HepG2 (cell line): ENCODE results near the gene ATG16L2. TPM values are rescaled to one million over a fixed set of nuclear protein-coding genes. Genes with fewer than 3 reads are reported as not detected.

Experiments
- ATAC-seq: fragments of 200-7000 bp; cut with Tn5 transposase; 3 replicates; pipeline ENCODE4 v1.9.1; 2020; ENCODE audit warnings: mild to moderate bottlenecking, moderate library complexity
- BruUV-seq: library from RNA; stranded (reverse); fragments of 400-500 nt; replicated peaks from 2 replicates; lab custom pipeline; 2021; lab: Mats Ljungman, UMichigan
- CTCF ChIA-PET: fragments of 300-600 bp; formaldehyde crosslinking; extraction: SDS; loops from one replicate; lab custom pipeline; 2021; ENCODE audit warnings: low total read pairs, inconsistent platforms, low intra/inter-chr PET ratio; lab: Yijun Ruan, JAX
- POLR2A ChIA-PET: fragments of 350-600 bp; sonication (Branson Sonifier 250); formaldehyde crosslinking; loops from one replicate; lab custom pipeline; 2020; ENCODE audit warnings: antibody characterized with exemption, inconsistent platforms; lab: Yijun Ruan, JAX
- DNase-seq: peaks from one replicate; pipeline ENCODE4 v3.0.0-alpha.2; 2015; ENCODE audit warnings: low spot score
- FAIRE-seq: peaks from 3 replicates; lab custom pipeline; 2011; peaks lifted over from hg19 to GRCh38; lab: Jason Lieb, UNC
- H2AFZ ChIP-seq: one replicate; pipeline ENCODE4 v1.6.1; 2011; ENCODE audit warnings: low read length, inconsistent platforms
- H3K27ac ChIP-seq: fragments of 300-600 bp; 3 replicates; pipeline ENCODE4 v1.8.0; 2011; ENCODE audit warnings: mixed run types, mild to moderate bottlenecking, mixed read lengths, low read length, inconsistent platforms; ENCODE audit not compliant: insufficient read depth; ENCODE audit errors: extremely low read length
- H3K27me3 ChIP-seq, 2 experiments: fragments of 200-600 bp in 1 of 2; 2 replicates in 1 of 2; 3 replicates in 1 of 2; pipeline versions ENCODE4 v1.6.0 to v1.8.0; 2011; ENCODE audit warnings: low read length in 2 of 2, mild to moderate bottlenecking in 2 of 2, moderate library complexity in 2 of 2, inconsistent platforms in 1 of 2; ENCODE audit not compliant: insufficient read depth in 2 of 2, control insufficient read depth in 1 of 2
- H3K36me3 ChIP-seq, 2 experiments: fragments of 200-600 bp in 1 of 2; replicated peaks in 1 of 2; 2 replicates in 1 of 2; 3 replicates in 1 of 2; pipeline versions ENCODE4 v1.5.1 to v1.8.0; 2011; ENCODE audit warnings: low read length in 2 of 2, inconsistent platforms in 1 of 2; ENCODE audit not compliant: insufficient read depth in 2 of 2, control insufficient read depth in 1 of 2
- H3K4me1 ChIP-seq: 2 replicates; pipeline ENCODE4 v1.5.1; 2012; ENCODE audit warnings: low read length, inconsistent platforms; ENCODE audit not compliant: insufficient read depth
- H3K4me2 ChIP-seq: 2 replicates; pipeline ENCODE4 v1.6.0; 2011; ENCODE audit warnings: low read depth, low read length, inconsistent platforms
- H3K4me3 ChIP-seq, 3 experiments: fragments of 200-600 bp in 1 of 3; sonication (generic), shearing (Covaris generic) in 1 of 3; replicated peaks in 1 of 3; 2 replicates each; pipeline ENCODE4 v1.5.1; 2011 to 2016; ENCODE audit warnings: low read length in 3 of 3, inconsistent platforms in 2 of 3, low read depth in 2 of 3, mild to moderate bottlenecking in 2 of 3, control low read depth in 1 of 3, mixed read lengths in 1 of 3; ENCODE audit not compliant: insufficient read depth in 1 of 3
- H3K79me2 ChIP-seq: one replicate; pipeline ENCODE4 v1.6.1; 2011; ENCODE audit warnings: low read length, inconsistent platforms; ENCODE audit not compliant: insufficient read depth
- H3K9ac ChIP-seq: 2 replicates; pipeline ENCODE4 v1.6.0; 2011; ENCODE audit warnings: mild to moderate bottlenecking, low read depth, low read length, inconsistent platforms; ENCODE audit not compliant: insufficient read depth
- H3K9me3 ChIP-seq: 2 replicates; pipeline ENCODE4 v1.5.1; 2012; ENCODE audit warnings: mild to moderate bottlenecking, low read length
- H4K20me1 ChIP-seq: 2 replicates; pipeline ENCODE4 v1.6.0; 2011; ENCODE audit warnings: inconsistent platforms, mild to moderate bottlenecking, low read length, moderate library complexity; ENCODE audit not compliant: insufficient read depth
- CHCHD3 ChIP-seq: sonication (generic); formaldehyde crosslinking; IDR thresholded peaks from 2 replicates; pipeline ENCODE4 v1.8.0; 2022; ENCODE audit warnings: mild to moderate bottlenecking, missing genetic modification reagents, moderate library complexity
- RELA ChIP-seq: sonication (generic); formaldehyde crosslinking; IDR thresholded peaks from 2 replicates; pipeline ENCODE4 v1.4.0; 2020; ENCODE audit warnings: missing genetic modification reagents
- ZBTB4 ChIP-seq: sonication (generic); formaldehyde crosslinking; IDR thresholded peaks from 2 replicates; pipeline ENCODE4 v1.4.0; 2020; ENCODE audit warnings: missing genetic modification reagents, mild to moderate bottlenecking, borderline replicate concordance
- WGBS: methylation state at CpG from one replicate; pipeline ENCODE4 v1.1.6; 2017; ENCODE audit warnings: low lambda C conversion rate; 5-methylcytosine and 5-hydroxymethylcytosine counted together
- in situ Hi-C: cut with HindIII; loops from 2 replicates; pipeline ENCODE4 v1.10.0; 2017; ENCODE audit warnings: low pct_unique_long_range_greater_than_20kb; ENCODE audit not compliant: extremely low pct_ligation_motif_present
- intact Hi-C: fragments of 100-400 bp; cut with micrococcal nuclease; formaldehyde crosslinking; loops from one replicate; pipeline ENCODE4 v1.10.0; 2022; ENCODE audit not compliant: unreplicated experiment
- polyA plus RNA-seq, 8 experiments: library from polyadenylated mRNA; depleted of rRNA in 3 of 8; stranded (reverse) in 7 of 8; unstranded in 1 of 8; fragments of >200 nt; fragmentation: Illumina TruSeq in 4 of 8; extraction: Trizol in 4 of 8; gene quantifications; 2 replicates each; pipeline versions ENCODE4 v1.2.1 to v1.2.3, GENCODE V29; 2011 to 2016; ENCODE audit warnings: low read depth in 4 of 8, missing spikeins in 1 of 8, mixed read lengths in 1 of 8; ENCODE audit not compliant: insufficient read depth in 1 of 8
- total RNA-seq, 5 experiments: library from RNA; depleted of rRNA; stranded (reverse); fragments of >200 nt; fragmentation: Illumina TruSeq; extraction: Trizol; gene quantifications; 2 replicates each; pipeline ENCODE4 v1.2.3, GENCODE V29; 2016; ENCODE audit warnings: low read depth in 1 of 5

Gene ATG16L2
- total and polyA plus RNA-seq, 2 of the 13 experiments (the other 11 are each of a cell fraction or from before 2014, with no cell fraction given): 6.2 to 14.8 TPM

- Histone ChIP-seq H2AFZ (no peak overlapping the region), H3K27me3 (no peaks in the 10 kb centered on the region), H3K9ac (peak overlapping the region; percentile 54; the same call in 1 of the 2 replicates), H3K36me3 (peaks cover 0 to 2% of the 10 kb centered on the region in 2 experiments; a peak in 2 of 5 replicates), H3K79me2 (no peaks in the 10 kb centered on the region), H3K27ac (peak overlapping the region; percentile 38), H3K4me1 (peaks cover 14% of the 10 kb centered on the region), H3K4me2 (peak overlapping the region; percentile 58), H3K9me3 (no peaks in the 10 kb centered on the region), H3K4me3 (peak overlapping the region in 2 of 3 experiments; percentile 21 to 50; a peak in 3 of 6 replicates), H4K20me1 (no peaks in the 10 kb centered on the region)
- ATAC-seq (no peak), DNase-seq (no peak), FAIRE-seq (no peak)
- in situ Hi-C loops (no loop called here), intact Hi-C loops (no loop called here)
- CTCF ChIA-PET: no interaction called here
- POLR2A ChIA-PET: no interaction called here
- TF ChIP-seq RELA (CRISPR knock-in tag) (no peak), CHCHD3 (CRISPR knock-in tag) (0 out of 2 replicates have a peak, but pooled peaks have one; percentile 50), ZBTB4 (CRISPR knock-in tag) (0 out of 2 replicates have a peak, but pooled peaks have one; percentile 1)
- WGBS: 95% methylated on average over 50 of the region's 50 CpGs
- no TSS peak for BruUV-seq
Measured at GRCh38 chr11:72821221-72821919, 7.2 kb downstream of the ATG16L2 start.
